Chondrocyte (in vitro differentiated cells): ENCODE results near the gene ADGRA1. TPM values are rescaled to one million over a fixed set of nuclear protein-coding genes. Genes with fewer than 3 reads are reported as not detected.

Source experiments
- DNase-seq: peaks from one replicate; pipeline ENCODE4 v3.0.0; 2021; ENCODE audit warnings: mixed read lengths, low spot score
- H3K27ac Mint-ChIP-seq: one replicate; pipeline ENCODE4 v1.8.0; 2021; ENCODE audit warnings: mild to moderate bottlenecking, moderate library complexity, mixed read lengths; ENCODE audit not compliant: unreplicated experiment
- H3K27me3 Mint-ChIP-seq: 2 replicates; pipeline ENCODE4 v1.8.0; 2021; ENCODE audit warnings: low read depth, mixed read lengths
- H3K36me3 Mint-ChIP-seq: 2 replicates; pipeline ENCODE4 v1.8.0; 2021; ENCODE audit warnings: low read depth, mixed read lengths
- H3K4me1 Mint-ChIP-seq: 2 replicates; pipeline ENCODE4 v1.8.0; 2021; ENCODE audit warnings: low read depth, mild to moderate bottlenecking, mixed read lengths
- H3K4me3 Mint-ChIP-seq: one replicate; pipeline ENCODE4 v1.8.0; 2021; ENCODE audit warnings: mild to moderate bottlenecking, moderate library complexity, mixed read lengths; ENCODE audit not compliant: unreplicated experiment
- H3K9me3 Mint-ChIP-seq: 2 replicates; pipeline ENCODE4 v1.8.0; 2021; ENCODE audit warnings: low read depth, mixed read lengths
- total RNA-seq: library from RNA; stranded (reverse); gene quantifications from 3 replicates; pipeline ENCODE4 v1.2.1, GENCODE V29; 2021
- TF ChIP-seq, protein P1 (sequence below): fragments of 200-600 bp; sonication (generic); IDR thresholded peaks from 2 replicates; pipeline ENCODE4 v1.5.0; 2021; ENCODE audit warnings: antibody characterized with exemption, mild to moderate bottlenecking, moderate library complexity

Gene ADGRA1
- total RNA-seq, 1 donor from 2014 or later, result not detected

- no peak overlapping the region for H3K27ac Mint-ChIP-seq
- no peaks in the 10 kb centered on the region for H3K9me3 Mint-ChIP-seq
- H3K27me3 Mint-ChIP-seq, result peaks cover 21% of the 10 kb centered on the region
- H3K4me3 Mint-ChIP-seq, result no peak overlapping the region
- TF ChIP-seq, protein P1, sequence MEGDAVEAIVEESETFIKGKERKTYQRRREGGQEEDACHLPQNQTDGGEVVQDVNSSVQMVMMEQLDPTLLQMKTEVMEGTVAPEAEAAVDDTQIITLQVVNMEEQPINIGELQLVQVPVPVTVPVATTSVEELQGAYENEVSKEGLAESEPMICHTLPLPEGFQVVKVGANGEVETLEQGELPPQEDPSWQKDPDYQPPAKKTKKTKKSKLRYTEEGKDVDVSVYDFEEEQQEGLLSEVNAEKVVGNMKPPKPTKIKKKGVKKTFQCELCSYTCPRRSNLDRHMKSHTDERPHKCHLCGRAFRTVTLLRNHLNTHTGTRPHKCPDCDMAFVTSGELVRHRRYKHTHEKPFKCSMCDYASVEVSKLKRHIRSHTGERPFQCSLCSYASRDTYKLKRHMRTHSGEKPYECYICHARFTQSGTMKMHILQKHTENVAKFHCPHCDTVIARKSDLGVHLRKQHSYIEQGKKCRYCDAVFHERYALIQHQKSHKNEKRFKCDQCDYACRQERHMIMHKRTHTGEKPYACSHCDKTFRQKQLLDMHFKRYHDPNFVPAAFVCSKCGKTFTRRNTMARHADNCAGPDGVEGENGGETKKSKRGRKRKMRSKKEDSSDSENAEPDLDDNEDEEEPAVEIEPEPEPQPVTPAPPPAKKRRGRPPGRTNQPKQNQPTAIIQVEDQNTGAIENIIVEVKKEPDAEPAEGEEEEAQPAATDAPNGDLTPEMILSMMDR, result no peak
- no peaks in the 10 kb centered on the region for H3K36me3 Mint-ChIP-seq
- no peaks in the 10 kb centered on the region for H3K4me1 Mint-ChIP-seq
- DNase-seq, result no peak
Observed at GRCh38 chr10:133127291-133128125, 39.8 kb downstream of the ADGRA1 start.

DNA sequence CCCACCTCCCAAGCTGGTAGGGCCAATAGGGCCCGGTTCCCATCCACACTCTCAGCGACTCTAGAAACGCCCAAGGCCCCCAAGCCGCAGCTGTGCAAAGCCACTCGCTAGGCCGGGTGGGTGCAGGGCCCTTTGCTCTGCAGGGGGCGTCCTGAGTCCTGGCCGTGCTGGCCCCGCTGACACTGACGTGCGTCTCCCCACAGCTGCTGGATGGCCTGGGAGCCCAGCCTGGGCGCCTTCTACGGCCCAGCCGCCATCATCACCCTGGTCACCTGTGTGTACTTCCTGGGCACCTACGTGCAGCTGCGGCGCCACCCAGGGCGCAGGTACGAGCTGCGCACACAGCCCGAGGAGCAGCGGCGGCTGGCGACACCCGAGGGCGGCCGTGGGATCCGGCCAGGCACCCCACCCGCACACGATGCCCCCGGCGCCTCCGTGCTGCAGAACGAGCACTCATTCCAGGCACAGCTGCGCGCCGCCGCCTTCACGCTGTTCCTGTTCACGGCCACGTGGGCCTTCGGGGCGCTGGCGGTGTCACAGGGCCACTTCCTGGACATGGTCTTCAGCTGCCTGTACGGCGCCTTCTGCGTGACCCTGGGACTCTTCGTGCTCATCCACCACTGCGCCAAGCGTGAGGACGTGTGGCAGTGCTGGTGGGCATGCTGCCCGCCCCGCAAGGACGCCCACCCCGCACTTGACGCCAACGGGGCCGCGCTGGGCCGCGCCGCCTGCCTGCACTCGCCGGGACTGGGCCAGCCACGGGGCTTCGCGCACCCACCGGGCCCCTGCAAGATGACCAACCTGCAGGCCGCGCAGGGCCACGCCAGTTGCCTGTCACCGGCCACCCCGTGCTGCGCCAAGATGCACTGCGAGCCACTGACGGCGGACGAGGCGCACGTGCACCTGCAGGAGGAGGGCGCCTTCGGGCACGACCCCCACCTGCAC lies 40.7 kb downstream of the ADGRA1 start:
- DNase-seq, result peak; percentile 92
- TF ChIP-seq, protein P1, result no peak
- no peak overlapping the region for H3K27ac Mint-ChIP-seq
- H3K36me3 Mint-ChIP-seq, result no peaks in the 10 kb centered on the region
- no peaks in the 10 kb centered on the region for H3K9me3 Mint-ChIP-seq
- H3K4me3 Mint-ChIP-seq, result no peak overlapping the region
- peaks cover 17% of the 10 kb centered on the region for H3K27me3 Mint-ChIP-seq
- H3K4me1 Mint-ChIP-seq, result no peaks in the 10 kb centered on the region

DNA sequence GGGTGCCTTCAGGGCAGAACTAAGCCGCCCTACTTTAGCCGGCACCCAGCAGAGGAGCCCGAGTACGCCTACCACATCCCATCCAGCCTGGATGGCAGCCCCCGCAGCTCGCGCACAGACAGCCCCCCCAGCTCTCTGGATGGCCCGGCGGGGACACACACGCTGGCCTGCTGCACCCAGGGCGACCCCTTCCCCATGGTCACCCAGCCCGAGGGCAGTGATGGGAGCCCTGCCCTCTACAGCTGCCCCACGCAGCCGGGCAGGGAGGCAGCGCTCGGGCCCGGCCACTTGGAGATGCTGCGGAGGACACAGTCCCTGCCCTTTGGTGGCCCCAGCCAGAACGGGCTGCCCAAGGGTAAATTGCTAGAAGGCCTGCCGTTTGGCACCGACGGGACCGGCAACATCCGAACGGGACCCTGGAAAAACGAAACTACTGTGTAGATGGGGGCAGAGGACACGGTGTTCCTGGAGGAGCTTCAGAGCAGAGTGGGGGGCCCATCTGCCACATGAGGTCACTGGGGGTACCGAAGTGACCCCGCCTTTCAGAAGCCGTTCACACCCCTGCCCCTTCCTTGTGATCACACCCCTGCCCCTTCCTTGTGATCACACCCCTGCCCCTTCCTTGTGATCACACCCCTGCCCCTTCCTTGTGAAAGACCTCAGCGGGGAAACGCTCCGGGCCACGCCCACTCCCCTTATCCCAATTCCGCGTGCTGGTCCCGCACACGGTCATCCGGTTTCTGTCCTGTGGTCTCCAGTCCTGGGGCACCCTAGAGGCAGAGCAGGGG lies 41.5 kb downstream of the ADGRA1 start:
- TF ChIP-seq, protein P1, result no peak
- H3K4me1 Mint-ChIP-seq, result no peaks in the 10 kb centered on the region
- no peak overlapping the region for H3K27ac Mint-ChIP-seq
- H3K4me3 Mint-ChIP-seq, result no peak overlapping the region
- no peak for DNase-seq
- H3K27me3 Mint-ChIP-seq, result peaks cover 15% of the 10 kb centered on the region
- H3K36me3 Mint-ChIP-seq, result no peaks in the 10 kb centered on the region
- no peaks in the 10 kb centered on the region for H3K9me3 Mint-ChIP-seq

DNA sequence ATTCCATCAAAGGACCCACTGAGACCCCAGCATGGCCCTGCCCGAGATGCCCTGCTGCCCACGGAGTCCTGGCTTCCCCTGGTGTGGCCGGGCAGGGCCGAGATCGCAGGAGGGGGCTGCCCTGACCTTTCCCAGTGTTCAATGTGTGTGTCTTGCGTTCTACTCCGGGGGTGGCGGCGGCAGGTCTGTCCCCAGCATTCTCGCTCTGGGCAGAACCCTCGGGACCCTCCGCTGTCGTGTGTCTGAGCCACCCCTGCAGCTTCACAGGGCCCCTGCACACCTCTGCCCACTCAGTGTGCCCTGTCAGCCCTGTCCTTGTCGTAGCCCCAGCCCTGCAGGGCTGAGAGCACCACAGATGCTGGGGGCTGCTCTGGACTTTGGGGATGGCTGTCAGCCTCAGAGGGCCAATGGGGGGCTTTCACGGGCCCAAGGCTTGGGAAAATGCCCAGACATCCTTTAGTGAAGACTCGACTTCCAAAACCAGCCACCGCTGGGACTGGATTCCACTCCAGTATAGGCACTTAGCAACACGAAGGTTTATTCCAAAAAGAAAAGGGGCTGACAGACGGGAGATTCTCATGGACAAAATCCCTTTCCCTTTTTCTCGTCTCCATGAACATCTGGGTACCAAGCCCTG lies 42.3 kb downstream of the ADGRA1 start:
- Mint-ChIP-seq H3K27me3 (peaks cover 12% of the 10 kb centered on the region), H3K27ac (no peak overlapping the region), H3K4me3 (no peak overlapping the region), H3K36me3 (no peaks in the 10 kb centered on the region), H3K4me1 (no peaks in the 10 kb centered on the region), H3K9me3 (no peaks in the 10 kb centered on the region)
- peak; percentile 87 for DNase-seq
- TF ChIP-seq, protein P1, result no peak
